HG03342 (cell line): ENCODE results near the gene GRK2.
"Not testable (repeated sequence)": the region's sequence is repeated elsewhere in the genome, so short reads cannot be mapped to it uniquely, and the experiment has no call there.

Experiments used
- ATAC-seq: cut with Tn5 transposase; IDR thresholded peaks from one replicate; pipeline ENCODE4 v1.9.1; 2021; ENCODE audit warnings: mild to moderate bottlenecking, moderate library complexity; ENCODE audit not compliant: unreplicated experiment

GRK2 gene

DNA sequence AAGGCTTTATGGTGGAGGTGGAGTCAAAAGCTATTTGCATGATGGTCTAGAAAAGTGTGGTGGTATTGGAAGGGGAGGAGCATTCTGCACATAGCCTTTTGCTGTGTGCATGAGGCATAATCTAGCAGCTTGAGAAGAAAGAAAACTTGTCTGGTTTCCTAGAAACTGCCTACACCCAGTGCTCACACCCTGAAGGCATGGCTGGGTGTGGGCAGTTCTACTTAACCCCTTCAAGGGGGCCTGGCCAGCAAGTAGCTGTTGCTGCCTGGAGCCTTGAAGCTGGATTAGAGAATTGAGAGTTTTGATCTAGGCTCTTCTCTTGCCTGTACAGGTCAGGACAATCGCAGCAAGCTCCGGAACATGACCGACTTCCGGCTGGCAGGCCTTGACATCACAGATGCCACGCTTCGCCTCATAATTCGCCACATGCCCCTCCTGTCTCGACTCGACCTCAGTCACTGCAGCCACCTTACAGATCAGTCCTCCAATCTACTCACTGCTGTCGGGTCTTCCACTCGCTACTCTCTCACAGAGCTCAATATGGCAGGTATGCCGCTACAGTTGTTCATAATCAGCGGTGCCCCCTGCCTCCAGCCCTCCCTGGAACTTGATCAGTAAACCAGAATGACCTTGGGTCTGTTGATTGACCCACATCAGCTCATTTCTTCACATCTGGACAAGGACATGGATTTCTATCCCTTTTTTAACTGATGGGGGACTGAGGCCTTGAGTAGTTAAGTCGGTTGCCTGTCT is 12.2 kb upstream of the GRK2 start:
- ATAC-seq: no peak

DNA sequence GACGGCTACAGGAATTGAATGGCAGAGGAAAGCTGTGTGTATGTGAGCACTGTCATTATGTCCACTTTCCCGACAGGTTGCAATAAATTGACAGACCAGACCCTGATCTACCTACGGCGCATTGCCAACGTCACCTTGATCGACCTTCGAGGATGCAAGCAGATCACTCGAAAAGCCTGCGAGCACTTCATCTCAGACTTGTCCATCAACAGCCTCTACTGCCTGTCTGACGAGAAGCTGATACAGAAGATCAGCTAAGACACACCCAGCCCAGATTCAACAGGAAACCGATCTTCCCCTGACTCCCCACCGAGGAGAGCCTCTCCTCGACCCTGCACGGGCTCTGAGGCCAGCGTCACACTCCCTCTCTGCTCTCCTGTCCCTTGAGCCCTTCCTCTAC is 11.5 kb upstream of the GRK2 start:
- no peak for ATAC-seq

GRCh38 chr11:67255353-67255752 is 10.9 kb upstream of the GRK2 start:
- no peak for ATAC-seq

DNA sequence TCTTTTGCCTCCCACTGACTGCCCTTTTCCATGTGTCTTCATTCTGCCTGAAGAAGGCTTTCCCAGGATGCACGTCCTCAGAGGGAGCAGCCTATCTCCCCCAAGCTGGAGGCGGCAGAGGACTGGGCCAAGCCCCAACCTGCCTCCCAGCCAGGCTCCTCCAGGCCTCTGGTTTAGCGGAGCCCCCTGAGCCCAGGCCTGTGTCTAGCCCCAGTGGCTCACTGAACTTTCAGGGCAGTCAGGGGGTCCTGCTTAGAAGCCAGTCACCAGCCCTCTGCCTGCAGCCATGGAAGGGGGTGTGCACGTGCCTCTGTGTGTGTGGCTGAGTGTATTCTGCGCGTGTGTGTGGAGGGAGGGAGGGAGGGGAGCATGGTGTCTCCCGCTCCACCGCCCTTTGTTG is 10.4 kb upstream of the GRK2 start:
- no peak for ATAC-seq

DNA sequence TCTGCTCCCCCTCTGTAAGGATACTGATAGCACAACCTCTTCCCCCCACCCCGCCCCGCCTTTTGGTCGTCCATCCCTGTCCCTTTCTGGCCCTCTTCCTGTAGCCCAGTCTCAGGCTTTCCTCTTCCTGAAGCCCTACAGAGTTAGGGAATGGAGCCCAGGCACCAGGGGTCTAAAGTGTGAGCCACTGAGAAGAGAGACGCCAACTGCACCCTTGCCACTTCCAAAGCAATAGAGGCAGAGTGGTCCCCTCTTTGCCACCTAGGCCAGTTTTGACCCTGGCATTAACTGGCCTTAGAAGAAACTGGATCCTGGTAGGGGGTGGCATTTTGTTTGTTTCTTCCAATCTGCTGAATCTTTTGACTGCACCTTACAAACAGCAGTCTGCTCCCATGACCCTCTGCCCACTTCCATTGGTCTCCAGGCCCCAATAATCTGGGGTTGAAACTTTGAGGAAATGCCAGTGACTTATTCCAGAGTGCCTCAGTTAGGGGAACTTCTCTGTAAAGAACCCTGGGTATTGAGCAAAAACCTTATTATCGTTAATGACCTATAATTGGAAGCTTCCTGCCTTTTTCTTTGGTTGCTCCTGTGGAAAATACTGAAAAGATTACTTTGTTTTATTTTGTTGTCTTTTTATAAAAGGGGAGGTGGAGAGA is 9.7 kb upstream of the GRK2 start:
- ATAC-seq: no peak

DNA sequence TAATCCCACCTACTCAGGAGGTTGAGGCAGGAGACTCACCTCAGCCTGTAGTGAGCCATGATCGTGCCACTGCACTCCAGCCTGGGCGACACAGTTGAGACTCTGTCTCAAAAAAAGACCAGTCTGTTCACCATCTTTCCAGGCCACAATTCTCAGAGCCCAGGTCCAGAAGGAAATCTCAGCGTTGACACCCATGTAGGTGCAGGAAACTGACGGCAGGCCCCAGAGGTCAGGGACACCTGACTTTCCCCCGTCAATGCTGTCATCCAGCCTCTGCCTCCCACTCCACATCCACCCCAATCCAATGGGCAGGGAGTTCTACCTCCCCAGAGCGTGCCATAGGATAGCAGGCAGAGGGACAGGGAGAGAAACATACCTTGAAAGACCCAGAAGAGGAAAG is 5.9 kb upstream of the GRK2 start:
- ATAC-seq: no peak

DNA sequence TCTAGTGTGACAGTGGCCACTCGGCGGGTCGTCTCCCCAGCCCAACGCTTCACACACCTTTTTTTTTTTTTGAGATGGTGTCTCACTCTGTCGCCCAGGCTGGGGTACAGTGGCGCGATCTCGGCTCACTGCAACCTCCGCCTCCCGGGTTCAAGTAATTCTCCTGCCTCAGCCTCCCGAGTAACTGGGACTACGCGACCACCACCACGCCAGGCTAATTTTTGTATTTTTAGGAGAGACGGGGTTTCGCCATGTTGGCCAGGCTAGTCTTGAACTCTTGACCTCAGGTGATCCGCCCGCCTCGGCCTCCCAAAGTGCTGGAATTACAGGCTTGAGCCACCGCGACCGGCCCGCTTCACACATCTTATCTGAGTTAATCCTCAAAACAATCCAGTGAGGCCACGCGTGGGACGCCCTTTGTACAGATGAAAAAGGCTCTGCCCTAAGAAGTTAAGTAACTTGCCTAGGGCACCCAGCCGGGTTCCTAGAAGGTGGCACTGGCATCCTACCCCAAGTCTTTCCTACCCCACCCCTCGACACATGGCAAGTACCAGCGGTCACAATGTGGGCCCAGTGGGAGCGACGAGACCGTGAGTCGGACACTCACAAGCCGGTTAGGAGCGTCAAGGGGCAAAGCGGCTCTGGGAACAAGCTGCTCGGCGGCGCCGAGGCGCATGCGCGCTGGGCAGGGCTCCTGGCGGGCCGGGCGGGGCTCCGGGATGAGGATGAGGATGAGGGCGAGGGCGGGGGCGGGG is 5.2 kb upstream of the GRK2 start:
- not testable (repeated sequence) for ATAC-seq

DNA sequence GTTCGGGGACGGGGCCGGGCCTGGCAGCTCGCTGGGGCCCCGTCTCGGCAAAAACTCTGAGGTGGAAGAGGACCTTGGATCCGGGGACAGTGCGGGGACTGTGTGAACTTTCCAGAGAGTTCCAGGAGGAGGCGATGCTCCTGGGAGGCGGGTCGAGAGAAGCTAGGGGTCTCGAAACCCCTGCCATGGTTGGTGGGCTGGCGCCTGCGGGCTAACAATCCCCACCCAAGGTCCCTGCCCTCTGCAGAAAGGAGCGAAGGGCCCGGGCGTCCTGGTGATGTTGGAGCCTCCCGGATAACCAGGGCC is 4.7 kb upstream of the GRK2 start:
- ATAC-seq: no peak

DNA sequence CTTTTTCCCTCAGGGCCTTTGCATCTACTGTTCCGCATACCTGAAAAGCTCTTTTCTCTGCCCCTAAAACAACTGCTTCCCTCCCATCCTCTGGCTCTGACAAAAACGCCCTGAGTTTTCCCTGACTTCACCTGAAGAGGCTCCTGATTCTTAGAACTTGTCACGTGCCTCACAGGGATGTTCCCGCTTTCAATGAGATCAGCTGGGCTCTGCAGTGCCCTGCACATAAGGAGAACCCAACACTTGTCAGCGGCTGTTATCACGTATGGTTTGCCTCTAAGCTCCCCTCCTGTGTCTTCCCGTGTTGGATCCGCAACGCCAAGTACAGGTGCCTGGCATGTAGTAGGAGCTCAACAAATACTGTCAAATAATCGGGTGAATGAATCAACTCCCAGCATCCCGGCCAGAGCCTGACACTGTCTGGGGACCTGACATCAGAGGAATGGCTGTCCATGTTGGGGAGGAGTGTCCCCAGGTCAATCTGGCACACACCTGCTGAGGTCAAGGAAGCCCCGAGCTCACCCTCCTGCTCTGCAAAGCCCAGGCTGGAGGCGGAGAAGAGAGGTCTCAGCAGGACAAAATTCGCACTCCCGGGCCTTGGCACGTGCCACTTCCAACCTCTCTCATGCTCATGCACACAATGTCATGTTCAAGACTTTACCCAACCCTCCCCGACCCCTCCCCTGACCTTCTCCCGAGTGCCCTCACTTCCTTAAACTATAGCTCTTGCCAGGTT is 4.2 kb upstream of the GRK2 start:
- no peak for ATAC-seq

DNA sequence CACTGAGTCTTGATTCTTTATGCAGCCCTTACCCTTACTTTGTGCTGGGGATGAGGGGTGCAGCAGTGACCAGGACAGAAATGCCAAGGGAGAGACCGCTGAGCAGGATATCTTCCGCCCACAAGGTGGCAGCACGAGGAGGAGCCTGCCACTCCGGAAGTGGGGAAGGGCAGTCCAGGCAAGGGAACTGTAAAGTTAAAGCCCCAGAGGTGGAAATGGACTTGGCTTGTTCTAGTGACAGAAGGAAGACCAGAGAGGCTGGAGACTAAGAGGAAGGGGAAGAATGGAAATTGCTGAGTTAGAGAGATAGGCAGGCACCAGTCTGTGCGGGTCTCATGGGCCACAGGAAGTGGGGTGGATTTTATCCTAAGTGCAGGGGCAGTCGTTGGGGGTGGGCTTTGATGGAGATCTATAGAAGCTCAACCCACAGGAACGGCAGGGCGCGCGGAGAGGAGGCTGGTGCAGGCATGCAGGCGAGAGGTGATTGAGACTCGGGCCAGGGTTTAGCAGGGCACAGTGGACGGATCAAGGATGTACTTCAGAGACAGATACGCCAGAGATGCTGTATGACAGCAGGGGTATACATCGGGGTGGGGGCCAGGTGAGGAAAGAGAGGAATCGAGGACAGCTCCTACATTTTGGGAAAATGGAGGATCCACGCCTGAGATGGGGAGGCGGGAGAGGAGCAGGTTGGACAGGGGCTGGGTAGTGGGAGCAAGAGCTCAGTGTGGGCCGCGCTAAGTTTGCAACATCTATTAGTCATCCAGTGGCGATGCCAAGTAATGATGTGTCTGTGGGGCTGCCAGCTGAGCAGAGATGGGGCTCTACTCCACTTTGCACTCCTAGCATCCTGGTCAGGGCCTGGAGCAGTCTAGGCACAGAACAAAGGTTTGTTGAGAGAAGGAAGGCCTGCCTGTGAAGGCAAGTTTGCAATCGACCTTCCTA is 3.3 kb upstream of the GRK2 start:
- ATAC-seq: no peak

- ATAC-seq: no peak
Observed at GRCh38 chr11:67264260-67264659, 2.0 kb upstream of the GRK2 start.

DNA sequence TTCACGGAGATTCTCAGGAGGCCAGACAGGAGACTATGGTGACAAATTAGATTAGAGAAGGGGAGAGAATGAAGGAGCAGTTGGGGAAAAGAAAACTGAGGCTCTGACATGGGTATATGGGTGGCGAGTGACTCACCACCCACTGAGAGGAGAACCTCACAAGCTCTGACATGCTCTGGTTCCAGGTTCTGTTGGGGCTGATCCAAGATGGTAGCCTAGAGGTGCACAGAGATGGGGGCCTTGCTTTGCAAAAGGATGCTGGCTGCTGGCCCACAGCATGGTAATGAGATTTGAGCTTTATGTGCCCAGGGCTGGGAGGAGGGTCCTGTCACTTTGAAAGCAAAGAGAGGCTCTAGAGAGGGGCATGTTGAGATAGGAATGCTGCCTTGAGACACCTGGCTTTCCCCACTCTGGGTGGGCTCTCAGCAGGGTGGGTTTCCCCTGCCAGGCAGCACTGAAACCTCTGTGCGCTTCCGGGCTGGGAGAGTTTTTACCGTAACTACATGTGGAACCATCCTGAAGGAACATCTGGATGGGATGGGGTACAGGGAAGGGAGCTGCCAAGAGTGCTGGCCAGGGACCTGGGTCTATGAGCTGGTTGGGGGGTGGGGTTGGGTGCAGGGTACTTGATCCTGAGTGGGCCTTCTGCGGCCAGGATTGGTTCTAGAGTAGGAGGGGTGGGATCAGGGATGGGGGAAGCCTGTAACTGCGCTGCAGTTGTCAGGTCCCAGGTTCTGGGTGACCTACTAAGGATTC is 1.2 kb upstream of the GRK2 start:
- ATAC-seq: no peak

DNA sequence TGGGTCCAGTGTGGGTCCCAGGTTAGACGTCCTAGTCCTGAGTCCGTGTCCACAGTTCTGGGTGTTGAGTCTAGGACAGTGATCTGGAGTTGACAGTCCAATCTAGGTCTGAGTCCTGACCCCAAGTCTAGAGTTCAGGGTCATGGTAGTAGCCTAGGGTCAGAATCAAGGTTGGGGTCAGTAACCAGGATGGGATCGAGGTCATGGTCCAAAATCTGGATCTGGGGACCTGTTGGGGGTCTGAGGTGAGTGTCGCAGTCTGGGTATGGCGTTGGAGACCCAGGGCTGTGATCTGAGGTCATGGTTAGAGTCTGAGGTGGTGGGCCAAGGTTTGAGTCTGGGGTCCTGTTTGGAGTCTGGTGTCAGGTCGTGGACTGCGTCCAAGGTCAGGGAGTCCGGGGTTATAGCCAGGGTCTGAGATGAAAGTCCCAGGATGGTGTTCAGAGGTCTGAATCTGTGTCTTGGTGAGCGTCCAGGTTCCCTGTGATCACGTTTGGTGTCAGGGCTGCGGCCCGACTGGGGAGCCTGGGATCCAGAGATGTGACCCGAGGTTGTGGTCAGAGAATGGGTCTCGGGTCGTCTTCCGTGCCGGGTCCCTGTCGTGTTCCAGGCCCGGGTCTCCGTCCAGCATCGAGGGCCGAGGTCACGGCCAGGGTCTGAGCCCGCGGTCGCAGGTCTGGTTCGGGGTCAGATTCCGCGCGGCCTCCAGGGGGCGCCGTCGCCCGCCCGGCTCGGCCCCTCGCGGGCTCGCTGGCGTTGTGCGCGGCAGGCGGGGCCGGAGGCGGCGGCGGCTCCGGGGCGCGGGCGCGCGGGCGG is 432 bp upstream of the GRK2 start:
- ATAC-seq: peak; percentile 52

GRCh38 chr11:67267188-67268080 is 1.2 kb downstream of the GRK2 start:
- no peak for ATAC-seq

DNA sequence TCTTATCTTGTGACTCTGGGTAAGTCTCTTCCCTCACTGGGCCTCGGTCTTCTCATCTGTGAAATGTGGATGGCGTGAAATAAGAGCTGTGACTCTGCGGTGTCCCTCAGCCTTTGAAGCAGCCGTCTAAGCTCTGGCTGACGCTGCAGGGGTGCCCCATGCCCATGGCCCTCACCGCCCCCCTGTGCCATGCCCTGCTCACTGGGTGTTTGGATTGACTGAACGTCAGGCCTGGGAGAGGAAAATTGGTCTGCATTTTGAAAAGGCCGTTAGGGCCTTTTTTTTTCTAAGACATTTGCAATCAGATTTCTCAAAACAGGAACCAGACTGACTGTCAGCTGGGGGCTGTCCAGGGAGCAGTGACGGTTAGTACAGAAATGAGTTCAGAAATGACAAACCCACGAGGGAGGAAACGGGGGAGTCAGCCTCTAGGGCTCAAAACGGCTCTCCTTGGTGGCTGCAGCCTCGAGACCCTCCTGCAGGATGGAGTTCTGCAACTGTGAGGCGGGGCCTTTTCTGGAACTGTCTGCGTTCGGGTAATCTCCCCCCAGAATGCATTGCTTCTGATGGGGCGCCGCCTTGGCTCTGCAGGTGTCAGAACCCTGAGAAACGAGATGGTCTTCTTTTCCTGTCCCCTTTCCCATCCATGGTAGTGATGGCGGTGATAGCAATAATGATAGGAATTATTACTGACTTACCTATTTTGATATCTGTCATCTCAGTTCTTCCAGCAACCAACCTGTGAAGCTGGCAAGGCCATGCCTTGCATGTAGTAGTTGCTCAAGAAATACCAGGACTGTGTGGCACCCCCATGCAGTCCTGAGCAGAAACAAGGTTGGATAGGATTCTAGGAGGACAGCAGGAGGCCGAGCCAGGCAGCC is 2.0 kb downstream of the GRK2 start:
- ATAC-seq: peak; percentile 44

- ATAC-seq: no peak
Observed at GRCh38 chr11:67268962-67269268, 2.6 kb downstream of the GRK2 start.
